ENCODE data around the gene CFAP97D1.
"Not testable (repeated sequence)": the region's sequence is repeated elsewhere in the genome, so short reads cannot be mapped to it uniquely, and the experiment has no call there.

Gene CFAP97D1

GRCh38 chr17:43768943-43769342, 11.3 kb upstream of the CFAP97D1 start:
- DNase-seq: no peak

GRCh38 chr17:43769426-43769825, 10.8 kb upstream of the CFAP97D1 start:
- no peak for DNase-seq

DNA sequence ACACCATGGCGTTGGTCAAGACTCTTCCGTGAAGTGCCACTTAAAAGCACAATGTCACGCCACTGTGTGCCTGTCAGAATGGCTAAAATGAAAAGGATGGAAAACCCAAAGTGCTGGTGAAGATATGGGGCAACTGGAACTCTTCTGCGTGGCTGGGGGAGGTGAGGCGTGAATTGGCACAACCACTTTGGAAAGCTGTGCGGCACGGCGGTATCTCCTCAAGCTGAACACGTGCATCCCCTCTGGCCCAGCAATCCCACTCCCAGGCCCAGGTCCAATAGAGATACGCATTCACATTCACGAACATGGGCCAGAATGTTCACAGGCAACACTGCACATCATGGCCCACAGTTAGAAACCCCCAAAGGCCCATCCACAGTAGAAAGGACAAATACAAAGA, 10.4 kb upstream of the CFAP97D1 start:
- DNase-seq: no peak

DNA sequence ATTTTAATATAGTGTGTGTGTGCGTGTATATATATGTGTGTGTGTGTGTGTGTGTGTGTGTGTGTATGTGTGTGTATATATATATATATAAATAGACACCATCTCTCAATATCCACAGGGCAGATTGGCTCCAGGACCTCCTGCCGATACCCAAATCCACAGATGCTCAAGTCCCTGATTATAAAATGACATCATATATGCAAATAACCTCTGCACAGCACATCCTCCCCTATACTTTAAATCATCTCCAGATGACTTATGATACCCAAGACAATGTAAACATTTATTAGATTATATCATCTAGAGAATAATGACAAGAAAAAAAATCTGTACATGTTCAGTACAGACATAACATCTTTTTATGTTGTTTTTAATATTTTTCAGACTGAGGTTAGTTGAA, 9.3 kb upstream of the CFAP97D1 start:
- DNase-seq: no peak

DNA sequence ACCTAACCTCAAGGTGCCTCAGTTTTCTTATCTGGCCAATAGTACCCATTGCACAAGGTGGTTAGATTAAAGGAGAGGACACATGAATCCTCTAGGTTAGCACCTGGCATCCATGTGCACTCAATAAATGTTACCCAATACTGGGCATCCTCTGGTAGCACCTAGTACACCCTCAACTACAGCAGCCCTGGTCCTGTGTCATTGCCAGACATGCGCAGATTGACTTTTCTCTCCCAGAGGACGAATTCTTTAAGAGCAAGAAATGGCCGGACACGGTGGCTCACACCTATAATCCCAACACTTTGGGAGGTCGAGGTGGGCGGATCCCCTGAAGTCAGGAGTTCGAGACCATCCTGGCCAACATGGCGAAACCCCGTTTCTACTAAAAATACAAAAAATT, 8.8 kb upstream of the CFAP97D1 start:
- no peak for DNase-seq

DNA sequence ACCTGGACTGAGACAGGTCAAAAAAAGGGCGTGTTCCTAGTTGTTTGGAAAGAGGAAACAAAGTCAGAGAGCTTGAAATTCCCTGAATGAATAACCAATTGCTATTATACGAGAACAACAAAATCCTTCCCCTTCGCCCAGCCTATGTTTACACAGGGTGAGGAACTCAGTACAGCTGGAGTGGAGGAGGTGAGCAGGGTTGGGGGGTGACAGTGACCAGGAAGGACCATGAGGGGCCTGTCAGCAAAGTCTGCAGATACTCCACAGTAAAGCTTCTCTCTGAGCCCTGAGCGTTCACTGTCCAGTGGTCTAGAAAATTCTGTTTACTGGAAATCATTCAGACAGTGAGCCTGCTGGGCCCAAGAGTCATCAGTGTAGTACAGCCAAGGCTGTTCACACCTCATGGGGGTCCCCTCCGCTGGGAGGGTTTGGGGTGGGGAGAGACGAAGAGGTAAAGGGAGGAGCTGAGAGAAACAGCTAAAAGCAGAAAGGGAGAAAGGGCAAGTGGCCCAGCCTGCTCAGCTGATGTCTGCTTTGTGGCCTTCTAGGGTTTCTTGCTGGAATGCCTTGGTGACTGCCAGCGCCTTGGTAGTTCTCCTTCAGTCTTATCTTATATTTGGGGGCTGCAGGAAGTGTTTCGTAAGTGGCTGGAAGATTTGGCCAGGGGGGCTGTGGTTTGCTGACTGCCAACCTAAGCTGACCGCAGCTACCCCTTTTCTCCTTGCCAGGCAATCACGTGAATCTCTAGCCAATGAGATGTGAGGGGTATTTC, 7.2 kb upstream of the CFAP97D1 start:
- peak; percentile 40 for DNase-seq

- DNase-seq: no peak
Measured at GRCh38 chr17:43774304-43775250, 5.7 kb upstream of the CFAP97D1 start.

- DNase-seq: peak; percentile 76
Measured at GRCh38 chr17:43778337-43779144, 1.7 kb upstream of the CFAP97D1 start, which contains the start of gene DUSP3. DUSP3 (minus strand) TSS chr17:43778977; CDS start chr17:43778924, 53 bp downstream.

DNA sequence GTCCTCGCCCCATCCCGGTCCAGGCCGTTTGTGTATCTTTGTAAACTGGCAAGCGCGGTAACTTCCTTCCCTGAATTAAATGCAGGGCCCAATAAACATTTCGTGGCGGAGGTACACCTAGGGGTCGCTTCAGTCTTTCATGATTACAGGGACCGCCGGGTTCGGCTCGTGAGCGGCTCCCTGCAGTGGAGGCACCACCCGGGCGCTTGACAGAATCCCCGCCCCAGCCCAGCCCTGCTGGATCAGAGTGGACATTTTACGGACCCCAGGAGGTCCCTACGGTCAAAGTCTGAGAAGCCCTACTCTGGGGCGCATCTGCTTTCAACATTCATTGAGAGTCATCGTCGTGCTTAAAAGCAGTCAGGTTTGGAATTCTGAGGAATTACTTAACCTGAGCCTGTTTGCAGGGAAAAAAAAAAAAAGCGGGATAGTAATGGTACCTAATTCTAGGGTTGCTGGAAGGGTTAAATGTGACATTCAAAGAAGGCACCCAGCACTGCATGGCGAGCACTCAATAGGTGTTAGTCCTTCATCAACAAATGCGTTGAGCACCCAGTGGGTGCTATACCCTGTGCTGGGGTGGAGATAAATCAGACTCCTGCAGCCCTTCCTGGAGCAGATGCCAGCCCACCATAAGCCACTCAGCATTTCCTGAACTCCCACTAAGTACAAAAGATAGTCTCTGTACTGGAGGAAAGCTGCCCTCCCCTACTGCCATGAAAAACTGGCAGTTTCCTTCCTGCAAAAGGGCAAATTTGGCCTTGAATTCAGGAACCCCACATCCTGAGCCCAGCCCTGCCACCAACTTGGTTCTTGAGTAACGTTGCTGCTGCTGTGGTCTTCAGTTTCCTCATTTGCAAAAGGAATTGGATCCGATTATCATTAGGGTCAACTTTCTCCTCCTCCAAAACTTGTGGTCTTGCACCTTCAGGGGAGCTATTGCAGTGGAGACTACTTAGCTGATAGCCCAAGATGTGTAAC, 800 bp upstream of the CFAP97D1 start:
- DNase-seq: no peak

- no peak for DNase-seq
Measured at GRCh38 chr17:43782913-43783680, 2.9 kb downstream of the CFAP97D1 start.

DNA sequence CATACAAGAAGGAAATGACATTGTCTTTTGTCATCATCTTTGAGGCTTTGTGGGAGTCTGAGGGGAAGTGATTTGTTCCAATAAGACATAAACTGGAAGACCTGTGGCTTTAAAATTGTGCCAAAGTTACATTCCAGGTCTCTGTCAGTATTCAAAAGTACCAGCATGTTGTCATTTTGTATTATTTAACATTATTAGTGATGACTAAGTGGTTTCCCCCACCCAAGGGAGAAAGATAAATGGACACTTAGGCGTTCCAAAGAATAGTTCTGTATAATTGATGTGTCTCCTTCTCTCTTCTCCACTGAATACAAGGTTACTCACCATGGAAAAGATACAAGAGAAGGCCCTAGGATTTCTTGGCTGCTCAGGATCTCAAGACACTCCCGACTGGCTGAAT, 3.8 kb downstream of the CFAP97D1 start:
- DNase-seq: no peak

DNA sequence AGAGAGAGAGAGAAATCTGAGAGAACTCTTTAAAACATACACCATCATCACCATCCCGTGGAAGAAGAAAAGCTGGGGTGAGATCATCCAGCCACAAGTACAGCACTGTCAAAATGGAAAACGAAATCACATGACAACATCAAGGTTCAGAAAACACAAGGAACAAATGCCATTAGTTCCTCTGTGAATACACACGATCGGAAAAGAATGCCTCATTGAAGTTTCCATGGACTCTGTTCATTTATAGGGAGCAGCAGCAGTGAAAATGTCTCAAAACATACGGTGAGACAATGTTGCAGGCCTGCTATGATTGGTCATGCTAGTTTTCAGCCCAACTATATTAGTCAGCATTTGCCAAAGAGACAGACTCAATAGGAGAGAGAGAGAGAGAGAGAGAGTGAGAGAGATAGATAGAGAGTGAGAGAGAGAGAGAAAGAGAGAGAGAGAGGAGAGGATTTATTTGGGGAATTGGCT, 4.4 kb downstream of the CFAP97D1 start:
- DNase-seq: no peak

GRCh38 chr17:43787728-43788127, 7.5 kb downstream of the CFAP97D1 start:
- no peak for DNase-seq

GRCh38 chr17:43788540-43788939, 8.3 kb downstream of the CFAP97D1 start:
- DNase-seq: no peak

DNA sequence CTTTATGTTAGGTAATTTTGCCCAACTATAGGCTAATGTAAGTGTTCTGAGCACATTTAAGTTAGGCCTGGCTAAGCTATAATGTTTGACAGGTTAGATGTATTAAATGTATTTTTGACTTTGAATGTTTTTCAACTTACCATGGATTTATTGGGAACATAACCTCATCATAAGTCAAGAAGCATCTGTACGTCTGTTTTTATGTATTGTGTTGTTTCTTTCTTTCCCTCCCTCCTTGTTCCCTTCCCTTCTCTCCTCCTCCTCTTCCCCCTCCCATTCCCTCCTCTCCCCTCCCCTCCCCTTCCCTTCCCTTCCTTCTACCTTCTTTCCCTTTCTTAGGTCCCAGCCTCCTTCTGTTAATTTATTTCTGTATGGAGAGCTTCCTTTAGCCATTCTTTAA, 9.2 kb downstream of the CFAP97D1 start:
- DNase-seq: no peak

DNA sequence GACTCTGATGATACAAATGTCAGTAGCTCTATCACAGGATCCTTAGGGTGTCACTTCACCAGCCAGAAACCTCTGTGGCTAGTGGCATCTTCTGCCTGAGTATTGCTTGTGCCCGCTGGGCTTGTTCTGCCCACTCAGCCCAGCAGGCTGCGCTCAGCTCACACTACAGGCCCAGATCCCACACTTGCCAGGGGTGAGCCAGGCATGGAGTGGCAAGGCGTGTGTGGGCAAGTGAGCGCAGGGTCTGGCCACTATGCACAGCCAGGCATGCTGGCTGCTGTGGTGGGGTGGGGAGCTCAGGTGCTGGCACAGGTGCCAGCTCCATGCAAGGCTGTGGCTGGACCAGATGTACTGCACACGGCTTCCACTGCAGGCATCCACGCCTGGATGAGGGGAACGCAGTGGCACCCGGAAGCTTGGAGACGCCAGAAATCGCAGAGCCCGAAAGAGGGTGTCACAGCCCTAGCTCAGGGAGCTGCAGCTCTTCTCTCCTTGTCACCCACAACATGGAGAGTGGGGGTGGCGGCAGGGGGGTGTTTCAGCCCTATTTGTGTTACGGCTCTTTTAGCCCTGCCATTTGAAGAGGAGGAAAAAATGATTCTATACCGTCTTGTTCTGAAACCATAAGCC, 10.2 kb downstream of the CFAP97D1 start:
- DNase-seq: no peak

- DNase-seq: peak; percentile 21
Measured at GRCh38 chr17:43791589-43791988, 11.4 kb downstream of the CFAP97D1 start.

GRCh38 chr17:43792668-43793067, 12.4 kb downstream of the CFAP97D1 start:
- DNase-seq: not testable (repeated sequence)

GRCh38 chr17:43798024-43798423, 17.8 kb downstream of the CFAP97D1 start:
- DNase-seq: not testable (repeated sequence)

GRCh38 chr17:43799047-43799446, 18.8 kb downstream of the CFAP97D1 start:
- no peak for DNase-seq

All from CD4-positive, alpha-beta T cell treated with Interleukin-21 for 1 hour (primary cell).